Measurements from ENCODE around the gene FDXACB1. TPM values are rescaled to one million over a fixed set of nuclear protein-coding genes. Genes with fewer than 3 reads are reported as not detected.
A peak's percentile ranks its signal among the peaks of the same experiment; 100 is the strongest.

FDXACB1 gene
- total RNA-seq, 3 donors from 2014 or later (not counting 1 experiment from before 2014, with no cell fraction given): 2.0 to 4.0 (median 3.3) TPM

DNA sequence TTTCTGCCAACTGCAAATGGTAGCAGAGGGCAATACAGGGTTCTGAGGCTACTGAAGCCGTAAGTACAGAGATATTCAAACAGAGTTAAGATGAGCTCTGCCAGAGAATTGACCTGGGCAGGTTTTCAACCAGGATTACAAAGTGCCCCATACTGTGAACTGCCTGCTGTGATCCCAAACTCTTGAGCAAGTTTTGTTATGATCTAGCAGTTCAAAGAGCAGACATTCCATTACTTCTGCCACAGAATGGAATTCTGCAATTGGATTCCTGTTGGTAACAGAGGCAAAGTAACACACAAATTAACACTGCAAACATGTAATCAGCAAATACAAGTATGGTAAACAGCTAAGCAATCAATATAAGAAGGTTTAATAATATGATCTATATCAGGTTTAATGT is 38.8 kb downstream of the FDXACB1 start:
- H3K4me3 ChIP-seq (ENCODE audit: low read length): no peak overlapping the region
- H3K36me3 ChIP-seq (ENCODE audit: control insufficient read depth, insufficient read depth, low read length): peaks cover 38% of the 10 kb centered on the region
- no peaks in the 10 kb centered on the region for H3K9me3 Mint-ChIP-seq
- TF ChIP-seq, protein P1, sequence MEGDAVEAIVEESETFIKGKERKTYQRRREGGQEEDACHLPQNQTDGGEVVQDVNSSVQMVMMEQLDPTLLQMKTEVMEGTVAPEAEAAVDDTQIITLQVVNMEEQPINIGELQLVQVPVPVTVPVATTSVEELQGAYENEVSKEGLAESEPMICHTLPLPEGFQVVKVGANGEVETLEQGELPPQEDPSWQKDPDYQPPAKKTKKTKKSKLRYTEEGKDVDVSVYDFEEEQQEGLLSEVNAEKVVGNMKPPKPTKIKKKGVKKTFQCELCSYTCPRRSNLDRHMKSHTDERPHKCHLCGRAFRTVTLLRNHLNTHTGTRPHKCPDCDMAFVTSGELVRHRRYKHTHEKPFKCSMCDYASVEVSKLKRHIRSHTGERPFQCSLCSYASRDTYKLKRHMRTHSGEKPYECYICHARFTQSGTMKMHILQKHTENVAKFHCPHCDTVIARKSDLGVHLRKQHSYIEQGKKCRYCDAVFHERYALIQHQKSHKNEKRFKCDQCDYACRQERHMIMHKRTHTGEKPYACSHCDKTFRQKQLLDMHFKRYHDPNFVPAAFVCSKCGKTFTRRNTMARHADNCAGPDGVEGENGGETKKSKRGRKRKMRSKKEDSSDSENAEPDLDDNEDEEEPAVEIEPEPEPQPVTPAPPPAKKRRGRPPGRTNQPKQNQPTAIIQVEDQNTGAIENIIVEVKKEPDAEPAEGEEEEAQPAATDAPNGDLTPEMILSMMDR (IDR thresholded peaks at IDR 0.05): no peak
- H3K9me3 ChIP-seq (ENCODE audit: control insufficient read depth, insufficient read depth, low read length): no peaks in the 10 kb centered on the region
- ATAC-seq (no peak), DNase-seq (no peak)
- 100% methylated on average over 1 of the region's 1 CpG for WGBS (ENCODE audit: insufficient coverage)
- no peaks in the 10 kb centered on the region for H3K27me3 ChIP-seq (ENCODE audit: control insufficient read depth, insufficient read depth, low read length)
- intact Hi-C loops (cut with micrococcal nuclease): no loop called here
- H3K27ac Mint-ChIP-seq: no peak overlapping the region
- no peaks in the 10 kb centered on the region for H3K4me1 ChIP-seq (ENCODE audit: control insufficient read depth, insufficient read depth, low read length)
- H3K27me3 Mint-ChIP-seq (ENCODE audit: low read depth in 2 of 2): no peaks in the 10 kb centered on the region
- peaks cover 5 to 9% of the 10 kb centered on the region in 2 donors for H3K4me1 Mint-ChIP-seq
- no peak overlapping the region for H3K27ac ChIP-seq (ENCODE audit: low read length)
- peaks cover 15% of the 10 kb centered on the region for H3K36me3 Mint-ChIP-seq
- H3K4me3 Mint-ChIP-seq: no peak overlapping the region

DNA sequence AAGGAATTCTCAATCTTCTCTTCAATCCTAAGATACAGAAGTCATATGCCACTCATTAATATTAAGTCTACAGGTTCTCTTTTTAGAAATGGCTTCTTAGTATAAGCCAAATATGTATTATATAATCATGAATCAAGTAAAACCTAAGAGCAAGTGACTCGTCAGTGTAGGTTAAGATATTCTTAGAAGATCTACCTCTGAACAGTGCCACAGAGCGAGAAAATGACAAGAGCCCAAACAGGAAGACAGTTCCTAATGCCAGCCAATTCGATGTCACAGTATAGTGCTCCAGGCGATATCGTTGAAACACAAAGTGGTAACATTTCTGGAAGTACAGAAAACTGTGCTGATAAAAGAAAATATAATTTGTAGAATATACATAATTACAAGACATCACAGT is 40.9 kb downstream of the FDXACB1 start:
- TF ChIP-seq, protein P1 (IDR thresholded peaks at IDR 0.05): no peak
- Mint-ChIP-seq H3K27ac (no peak overlapping the region), H3K4me3 (no peak overlapping the region), H3K36me3 (peaks cover 15% of the 10 kb centered on the region), H3K9me3 (no peaks in the 10 kb centered on the region), H3K27me3 (ENCODE audit: low read depth in 2 of 2) (no peaks in the 10 kb centered on the region), H3K4me1 (peaks cover 5 to 9% of the 10 kb centered on the region in 2 donors)
- peaks cover 44% of the 10 kb centered on the region for H3K36me3 ChIP-seq (ENCODE audit: control insufficient read depth, insufficient read depth, low read length)
- no peaks in the 10 kb centered on the region for H3K4me1 ChIP-seq (ENCODE audit: control insufficient read depth, insufficient read depth, low read length)
- H3K4me3 ChIP-seq (ENCODE audit: low read length): no peak overlapping the region
- H3K27me3 ChIP-seq (ENCODE audit: control insufficient read depth, insufficient read depth, low read length): no peaks in the 10 kb centered on the region
- ATAC-seq (no peak), DNase-seq (no peak)
- no peak overlapping the region for H3K27ac ChIP-seq (ENCODE audit: low read length)
- no peaks in the 10 kb centered on the region for H3K9me3 ChIP-seq (ENCODE audit: control insufficient read depth, insufficient read depth, low read length)
- WGBS (ENCODE audit: insufficient coverage): 96% methylated on average over 5 of the region's 5 CpGs
- intact Hi-C loops (cut with micrococcal nuclease): no loop called here

DNA sequence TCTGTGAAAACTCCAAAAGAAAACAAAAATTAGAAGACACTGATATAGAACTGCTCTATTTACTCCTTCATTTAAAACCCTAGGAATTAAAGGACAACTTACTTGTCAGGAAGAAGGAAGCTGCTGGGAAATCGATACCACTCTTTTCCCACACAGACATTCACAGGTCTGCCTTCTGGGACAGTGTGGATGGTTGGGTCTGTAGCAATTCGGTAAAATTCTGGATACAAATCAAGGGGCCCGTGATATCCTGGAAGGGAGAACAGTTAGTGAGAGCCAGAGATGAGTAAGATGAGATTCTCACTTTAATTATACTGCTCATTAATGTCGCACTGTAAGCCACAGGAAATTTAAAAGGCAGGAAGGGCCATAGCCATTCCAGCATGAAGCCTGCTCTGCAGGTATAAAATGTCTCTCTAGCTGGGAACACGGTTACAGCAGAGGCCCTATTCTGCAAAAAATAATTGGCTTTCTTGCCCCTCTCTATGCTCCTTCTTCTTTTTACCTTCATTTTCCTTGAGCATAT is 41.5 kb downstream of the FDXACB1 start:
- WGBS (ENCODE audit: insufficient coverage): 91% methylated on average over 4 of the region's 5 CpGs
- no peaks in the 10 kb centered on the region for H3K27me3 Mint-ChIP-seq (ENCODE audit: low read depth in 2 of 2)
- H3K27ac Mint-ChIP-seq: peak overlapping the region in 1 of 2 donors; percentile 16
- Histone ChIP-seq H3K27me3 (ENCODE audit: control insufficient read depth, insufficient read depth, low read length) (no peaks in the 10 kb centered on the region), H3K36me3 (ENCODE audit: control insufficient read depth, insufficient read depth, low read length) (peaks cover 44% of the 10 kb centered on the region), H3K4me1 (ENCODE audit: control insufficient read depth, insufficient read depth, low read length) (no peaks in the 10 kb centered on the region), H3K27ac (ENCODE audit: low read length) (no peak overlapping the region), H3K4me3 (ENCODE audit: low read length) (no peak overlapping the region), H3K9me3 (ENCODE audit: control insufficient read depth, insufficient read depth, low read length) (no peaks in the 10 kb centered on the region)
- peaks cover 15% of the 10 kb centered on the region for H3K36me3 Mint-ChIP-seq
- H3K4me3 Mint-ChIP-seq: no peak overlapping the region
- no peak for ATAC-seq
- no peaks in the 10 kb centered on the region for H3K9me3 Mint-ChIP-seq
- peaks cover 5 to 9% of the 10 kb centered on the region in 2 donors for H3K4me1 Mint-ChIP-seq
- intact Hi-C loops (cut with micrococcal nuclease): no loop called here
- TF ChIP-seq, protein P1 (IDR thresholded peaks at IDR 0.05): no peak
- no peak for DNase-seq

DNA sequence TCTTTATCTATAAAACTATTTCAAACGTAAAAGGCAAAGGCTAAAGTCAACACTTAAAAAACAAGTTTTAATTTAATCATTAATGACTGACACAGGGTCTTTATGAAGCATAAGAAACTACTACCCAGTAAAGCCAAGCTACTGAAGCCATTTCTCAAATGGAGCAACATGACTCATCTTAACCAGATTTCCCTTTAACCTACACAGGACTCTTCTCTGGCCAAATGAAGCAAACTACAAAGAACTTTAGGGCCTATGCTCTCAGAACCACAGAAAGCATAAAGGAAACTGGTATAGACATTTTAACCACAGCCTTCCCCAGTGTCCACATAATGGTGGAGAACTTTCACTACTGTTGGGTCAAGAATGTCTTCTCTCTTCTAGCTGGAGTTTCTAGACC is 42.2 kb downstream of the FDXACB1 start:
- Mint-ChIP-seq H3K4me3 (no peak overlapping the region), H3K4me1 (peaks cover 5 to 9% of the 10 kb centered on the region in 2 donors), H3K9me3 (no peaks in the 10 kb centered on the region), H3K27me3 (ENCODE audit: low read depth in 2 of 2) (no peaks in the 10 kb centered on the region), H3K36me3 (peaks cover 15% of the 10 kb centered on the region), H3K27ac (no peak overlapping the region)
- no peaks in the 10 kb centered on the region for H3K9me3 ChIP-seq (ENCODE audit: control insufficient read depth, insufficient read depth, low read length)
- H3K4me3 ChIP-seq (ENCODE audit: low read length): no peak overlapping the region
- peaks cover 44% of the 10 kb centered on the region for H3K36me3 ChIP-seq (ENCODE audit: control insufficient read depth, insufficient read depth, low read length)
- intact Hi-C loops (cut with micrococcal nuclease): no loop called here
- no peaks in the 10 kb centered on the region for H3K27me3 ChIP-seq (ENCODE audit: control insufficient read depth, insufficient read depth, low read length)
- H3K4me1 ChIP-seq (ENCODE audit: control insufficient read depth, insufficient read depth, low read length): no peaks in the 10 kb centered on the region
- 90% methylated on average over 1 of the region's 1 CpG for WGBS (ENCODE audit: insufficient coverage)
- ATAC-seq (no peak), DNase-seq (no peak)
- H3K27ac ChIP-seq (ENCODE audit: low read length): no peak overlapping the region
- TF ChIP-seq, protein P1 (IDR thresholded peaks at IDR 0.05): no peak

Data from natural killer cell (primary cell).